GM21786 (cell line): ENCODE data around the gene NPHS1.

Experiments
- ATAC-seq: cut with Tn5 transposase; IDR thresholded peaks from one replicate; pipeline ENCODE4 v1.9.1; 2021; ENCODE audit not compliant: unreplicated experiment

Gene NPHS1

DNA sequence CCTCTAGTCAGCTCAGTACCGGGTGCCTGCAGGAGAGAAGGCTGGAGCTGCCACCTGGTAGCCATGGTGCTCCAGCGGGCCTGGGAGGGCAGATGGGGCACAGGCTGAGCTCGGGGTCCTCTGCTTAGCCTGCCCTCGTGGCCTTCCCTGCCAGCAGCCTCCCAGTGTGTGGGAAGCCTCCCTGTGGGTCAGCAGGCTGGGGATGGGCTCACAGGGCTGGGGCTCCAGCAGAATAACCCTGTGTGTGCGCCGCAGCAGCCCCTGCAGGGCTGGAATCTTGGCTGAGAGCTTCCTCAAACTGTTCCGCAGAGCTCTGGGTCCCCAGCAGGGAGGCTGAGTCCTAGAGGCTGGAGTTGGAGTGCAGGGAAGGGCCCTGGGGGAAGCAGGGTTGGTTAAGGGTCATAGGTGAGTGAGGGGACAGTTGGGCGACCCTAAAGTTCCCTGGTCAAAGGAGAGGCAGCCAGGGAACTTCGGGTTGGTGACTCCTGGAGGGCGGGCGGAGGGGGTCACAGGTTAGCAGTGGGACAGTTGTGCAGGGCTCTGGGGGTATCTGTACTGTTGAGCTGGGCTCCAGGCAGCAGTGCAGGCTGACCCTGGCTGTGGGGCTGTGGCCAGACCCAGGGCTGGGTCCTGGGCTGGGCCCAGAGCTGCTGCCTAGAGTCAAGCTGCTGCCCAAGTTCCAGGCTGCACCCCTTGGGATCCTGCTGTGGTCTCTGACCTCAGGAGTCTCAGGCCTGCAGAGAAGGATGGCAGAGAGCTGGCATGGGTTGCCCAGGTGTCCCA, 62.9 kb downstream of the NPHS1 start:
- no peak for ATAC-seq

DNA sequence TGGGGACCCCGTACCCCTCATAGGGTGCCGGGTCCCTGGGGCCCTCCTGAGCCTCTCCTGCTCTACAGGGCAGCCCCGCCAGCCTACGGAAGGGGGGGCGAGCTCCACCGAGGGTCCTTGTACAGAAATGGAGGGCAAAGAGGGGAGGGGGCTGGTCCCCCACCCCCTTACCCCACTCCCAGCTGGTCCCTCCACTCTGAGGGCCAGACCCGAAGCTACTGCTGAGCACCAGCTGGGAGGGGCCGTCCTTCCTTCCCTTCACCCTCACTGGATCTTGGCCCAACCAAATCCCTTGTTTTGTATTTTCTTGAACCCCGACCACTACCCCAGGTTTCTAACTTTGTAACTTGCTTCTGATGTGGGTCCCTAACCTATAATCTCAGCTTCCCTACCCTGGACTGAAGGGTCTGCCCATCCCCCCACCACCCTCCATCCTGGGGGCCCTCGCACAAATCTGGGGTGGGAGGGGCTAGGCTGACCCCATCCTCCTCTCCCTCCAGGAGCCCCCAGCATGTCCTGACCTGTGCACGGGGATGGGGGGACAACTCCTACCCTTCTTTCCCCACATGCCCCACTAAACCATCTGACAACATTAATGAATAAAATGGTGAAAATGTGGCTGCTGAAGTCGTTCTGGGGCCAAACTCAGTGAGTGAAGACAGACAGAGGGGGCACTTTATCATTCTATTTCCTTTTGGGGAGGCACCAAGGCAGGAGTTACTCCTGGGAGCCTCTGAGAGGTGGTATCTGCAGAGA, 63.9 kb downstream of the NPHS1 start:
- no peak for ATAC-seq

DNA sequence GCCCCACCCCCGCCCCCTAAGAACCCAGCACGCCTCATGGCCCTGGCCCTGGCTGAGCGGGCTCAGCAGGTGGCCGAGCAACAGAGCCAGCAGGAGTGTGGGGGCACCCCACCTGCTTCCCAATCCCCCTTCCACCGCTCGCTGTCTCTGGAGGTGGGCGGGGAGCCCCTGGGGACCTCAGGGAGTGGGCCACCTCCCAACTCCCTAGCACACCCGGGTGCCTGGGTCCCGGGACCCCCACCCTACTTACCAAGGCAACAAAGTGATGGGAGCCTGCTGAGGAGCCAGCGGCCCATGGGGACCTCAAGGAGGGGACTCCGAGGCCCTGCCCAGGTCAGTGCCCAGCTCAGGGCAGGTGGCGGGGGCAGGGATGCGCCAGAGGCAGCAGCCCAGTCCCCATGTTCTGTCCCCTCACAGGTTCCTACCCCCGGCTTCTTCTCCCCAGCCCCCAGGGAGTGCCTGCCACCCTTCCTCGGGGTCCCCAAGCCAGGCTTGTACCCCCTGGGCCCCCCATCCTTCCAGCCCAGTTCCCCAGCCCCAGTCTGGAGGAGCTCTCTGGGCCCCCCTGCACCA, 65.0 kb downstream of the NPHS1 start:
- no peak for ATAC-seq

DNA sequence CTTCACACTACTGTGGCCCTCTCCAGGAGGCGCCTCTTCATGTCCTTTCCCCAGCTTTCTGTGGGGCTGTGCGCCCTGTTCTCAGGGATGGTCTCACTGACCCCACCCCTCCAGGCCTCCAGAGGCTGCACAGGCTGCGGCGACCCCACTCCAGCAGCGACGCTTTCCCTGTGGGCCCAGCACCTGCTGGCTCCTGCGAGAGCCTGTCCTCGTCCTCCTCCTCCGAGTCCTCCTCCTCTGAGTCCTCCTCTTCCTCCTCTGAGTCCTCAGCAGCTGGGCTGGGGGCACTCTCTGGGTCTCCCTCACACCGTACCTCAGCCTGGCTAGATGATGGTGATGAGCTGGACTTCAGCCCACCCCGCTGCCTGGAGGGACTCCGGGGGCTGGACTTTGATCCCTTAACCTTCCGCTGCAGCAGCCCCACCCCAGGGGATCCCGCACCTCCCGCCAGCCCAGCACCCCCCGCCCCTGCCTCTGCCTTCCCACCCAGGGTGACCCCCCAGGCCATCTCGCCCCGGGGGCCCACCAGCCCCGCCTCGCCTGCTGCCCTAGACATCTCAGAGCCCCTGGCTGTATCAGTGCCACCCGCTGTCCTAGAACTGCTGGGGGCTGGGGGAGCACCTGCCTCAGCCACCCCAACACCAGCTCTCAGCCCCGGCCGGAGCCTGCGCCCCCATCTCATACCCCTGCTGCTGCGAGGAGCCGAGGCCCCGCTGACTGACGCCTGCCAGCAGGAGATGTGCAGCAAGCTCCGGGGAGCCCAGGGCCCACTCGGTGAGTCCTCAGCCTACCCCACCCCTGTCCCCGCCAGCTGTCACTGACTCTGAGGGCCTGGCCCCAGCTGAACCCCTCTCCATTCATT, 65.8 kb downstream of the NPHS1 start:
- ATAC-seq = no peak

DNA sequence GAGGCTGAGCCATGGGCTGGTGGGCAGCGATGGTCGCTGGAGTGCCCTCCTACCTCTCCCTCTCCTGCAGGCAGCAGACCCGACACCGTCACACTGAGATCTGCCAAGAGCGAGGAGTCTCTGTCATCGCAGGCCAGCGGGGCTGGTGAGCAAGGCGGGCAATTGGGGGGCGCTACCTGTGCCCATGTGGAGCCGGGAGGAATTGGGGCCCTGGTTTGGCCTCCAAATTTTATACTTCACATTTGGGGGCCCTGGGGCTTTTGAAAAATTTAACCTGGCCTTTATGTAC, 67.0 kb downstream of the NPHS1 start:
- ATAC-seq = no peak

DNA sequence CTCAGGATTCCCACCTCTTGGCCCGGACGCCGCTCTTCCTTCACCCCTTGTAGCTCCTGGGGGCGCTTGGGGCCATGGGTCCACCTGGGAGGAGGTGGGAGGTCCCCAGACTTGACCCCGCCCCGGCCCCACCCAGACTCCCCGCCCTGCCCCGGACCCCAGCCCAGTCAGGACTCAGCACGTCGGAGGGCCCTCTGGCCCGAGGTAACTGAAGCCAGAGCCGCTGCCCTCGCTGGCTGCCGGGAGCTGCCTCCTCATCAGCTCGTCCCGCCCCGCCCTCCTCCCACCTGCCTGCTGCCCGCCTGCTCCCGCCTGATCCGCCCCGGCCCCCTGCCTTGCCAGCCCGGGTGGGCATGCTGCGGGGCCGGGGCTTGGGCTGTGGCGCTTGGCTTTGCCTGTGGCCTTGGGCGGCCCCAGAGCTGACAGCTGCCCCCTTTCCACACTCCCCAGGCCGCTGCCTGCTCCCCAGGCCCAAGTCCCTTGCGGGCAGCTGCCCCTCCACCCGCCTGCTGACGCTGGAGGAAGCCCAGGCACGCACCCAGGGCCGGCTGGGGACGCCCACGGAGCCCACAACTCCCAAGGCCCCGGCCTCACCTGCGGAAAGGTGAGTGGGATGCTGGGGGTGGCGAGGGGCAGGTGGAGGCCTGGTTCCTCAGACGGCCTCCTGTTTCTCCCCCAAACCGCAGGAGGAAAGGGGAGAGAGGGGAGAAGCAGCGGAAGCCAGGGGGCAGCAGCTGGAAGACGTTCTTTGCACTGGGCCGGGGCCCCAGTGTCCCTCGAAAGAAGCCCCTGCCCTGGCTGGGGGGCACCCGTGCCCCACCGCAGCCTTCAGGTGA, 67.6 kb downstream of the NPHS1 start:
- no peak for ATAC-seq

DNA sequence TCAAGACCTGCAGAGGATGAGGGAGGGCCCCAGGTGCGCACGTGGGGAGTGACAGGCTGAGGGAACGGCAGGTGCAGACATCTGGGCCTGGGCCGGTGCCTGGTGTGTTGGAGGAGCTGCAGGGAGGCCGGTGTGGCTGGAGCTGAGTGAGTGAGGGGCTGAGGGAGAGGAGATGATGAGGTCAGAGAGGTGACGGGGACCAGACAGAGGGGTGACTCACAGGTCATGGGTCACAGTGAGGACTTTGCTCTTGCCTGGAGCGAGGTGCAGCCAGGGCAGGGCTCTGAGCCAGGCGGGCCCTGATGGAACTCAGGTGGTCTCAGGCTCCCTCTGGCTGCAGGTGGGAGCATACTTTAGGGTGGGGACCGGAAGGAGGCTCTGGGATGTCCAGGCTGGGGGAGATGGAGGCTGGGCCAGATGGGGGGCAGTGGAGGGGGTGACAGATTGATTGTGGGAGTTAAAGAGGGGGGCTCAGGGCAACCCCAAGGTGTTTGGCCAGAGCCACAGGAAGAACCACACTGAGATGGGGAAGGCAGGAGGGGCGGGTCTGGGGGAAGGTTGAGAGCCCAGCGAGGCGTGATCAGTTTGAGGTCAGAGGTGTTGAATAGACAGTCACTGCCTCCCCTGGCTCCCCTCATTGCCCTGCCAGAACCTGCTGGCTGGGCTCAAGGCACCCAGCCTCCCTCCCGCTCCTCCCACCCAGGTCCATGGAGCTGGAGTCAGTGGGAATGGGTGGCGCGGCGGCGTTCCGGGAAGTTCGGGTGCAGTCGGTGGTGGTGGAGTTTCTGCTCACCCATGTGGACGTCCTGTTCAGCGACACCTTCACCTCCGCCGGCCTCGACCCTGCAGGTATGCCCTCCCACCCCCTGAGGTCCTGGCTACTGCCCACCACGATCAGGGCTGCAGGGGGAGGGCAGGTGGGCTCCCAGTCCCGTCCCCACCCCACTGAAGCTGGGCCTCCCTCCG, 68.6 kb downstream of the NPHS1 start:
- ATAC-seq = no peak

DNA sequence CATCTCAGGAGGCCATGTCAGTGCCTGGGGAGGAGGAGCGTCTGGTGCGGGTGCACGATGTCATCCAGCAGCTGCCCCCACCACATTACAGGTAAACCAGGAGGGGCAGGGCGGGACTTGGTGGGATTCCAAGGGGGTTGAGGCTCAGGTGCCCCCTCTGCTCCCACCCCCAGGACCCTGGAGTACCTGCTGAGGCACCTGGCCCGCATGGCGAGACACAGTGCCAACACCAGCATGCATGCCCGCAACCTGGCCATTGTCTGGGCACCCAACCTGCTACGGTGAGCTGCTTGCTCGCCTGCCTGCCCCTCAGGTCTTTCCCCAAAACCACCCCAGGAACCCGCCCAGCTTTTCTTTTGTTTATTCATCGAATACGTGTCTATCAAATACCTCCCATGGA, 69.7 kb downstream of the NPHS1 start:
- ATAC-seq = no peak

DNA sequence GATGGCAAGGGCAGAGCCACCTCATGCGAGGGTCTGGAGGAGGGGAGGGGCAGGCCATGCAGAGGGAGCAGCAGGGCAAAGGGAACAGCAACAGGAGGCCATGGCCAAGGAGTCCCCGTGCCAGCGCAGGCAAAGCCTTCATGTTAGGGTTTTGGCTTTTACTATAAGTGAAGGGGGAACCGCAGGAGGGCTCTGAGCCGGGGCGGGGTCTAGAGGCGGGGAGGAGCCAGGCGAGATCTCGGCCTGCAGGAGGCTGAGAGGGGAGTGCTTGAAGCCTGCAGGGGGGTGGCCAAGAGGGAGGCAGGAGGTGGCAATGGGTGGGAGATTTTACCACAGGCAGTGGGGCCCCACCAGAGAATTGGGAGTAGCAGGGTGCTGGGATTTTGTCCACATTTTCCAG, 70.7 kb downstream of the NPHS1 start:
- no peak for ATAC-seq

DNA sequence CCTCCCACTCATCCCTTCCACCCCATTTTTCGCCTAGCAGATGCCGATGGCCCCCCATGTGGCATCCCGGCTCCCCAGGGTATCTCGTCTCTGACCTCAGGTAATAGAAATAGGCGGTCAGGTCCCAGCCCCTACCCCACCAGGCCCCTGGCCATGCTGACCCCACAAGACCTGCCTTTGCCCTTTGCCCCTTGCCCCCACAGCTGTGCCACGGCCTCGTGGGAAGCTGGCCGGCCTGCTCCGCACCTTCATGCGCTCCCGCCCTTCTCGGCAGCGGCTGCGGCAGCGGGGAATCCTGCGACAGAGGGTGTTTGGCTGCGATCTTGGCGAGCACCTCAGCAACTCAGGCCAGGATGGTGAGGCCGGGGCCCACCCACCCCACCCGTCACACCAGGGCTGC, 71.6 kb downstream of the NPHS1 start:
- ATAC-seq = no peak

DNA sequence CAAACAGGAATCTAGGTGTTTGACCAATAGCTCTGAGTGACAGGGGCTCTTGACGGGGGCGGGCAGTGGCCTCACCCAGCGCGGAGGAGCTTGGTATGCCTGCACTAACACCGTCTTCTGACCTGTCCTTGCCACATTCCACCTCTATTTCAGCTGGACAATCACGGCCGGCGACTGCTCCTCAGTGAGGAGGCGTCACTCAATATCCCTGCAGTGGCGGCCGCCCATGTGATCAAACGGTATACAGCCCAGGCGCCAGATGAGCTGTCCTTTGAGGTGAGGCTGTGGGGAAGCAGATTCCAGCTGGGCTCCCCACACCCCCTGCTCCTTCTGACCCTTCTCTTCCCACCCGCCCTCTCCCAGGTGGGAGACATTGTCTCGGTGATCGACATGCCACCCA, 72.2 kb downstream of the NPHS1 start:
- no peak for ATAC-seq

DNA sequence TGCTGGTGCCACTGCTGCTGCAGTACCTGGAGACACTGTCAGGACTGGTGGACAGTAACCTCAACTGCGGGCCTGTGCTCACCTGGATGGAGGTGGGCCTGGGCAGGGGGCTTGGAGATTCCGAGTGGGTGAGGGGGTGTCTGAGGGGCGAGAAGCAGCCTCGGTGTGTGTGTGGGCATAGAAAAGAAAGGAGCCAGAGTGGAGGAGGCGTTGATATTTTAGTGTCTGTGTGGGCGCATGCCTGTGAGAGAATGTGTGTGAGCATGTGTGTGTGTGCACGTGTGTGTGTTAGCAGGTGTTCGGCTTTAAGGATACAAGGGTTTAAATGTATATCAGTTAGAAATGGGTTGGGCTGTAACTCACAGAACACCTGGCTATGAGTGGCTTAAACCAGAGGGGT, 73.3 kb downstream of the NPHS1 start:
- no peak for ATAC-seq

DNA sequence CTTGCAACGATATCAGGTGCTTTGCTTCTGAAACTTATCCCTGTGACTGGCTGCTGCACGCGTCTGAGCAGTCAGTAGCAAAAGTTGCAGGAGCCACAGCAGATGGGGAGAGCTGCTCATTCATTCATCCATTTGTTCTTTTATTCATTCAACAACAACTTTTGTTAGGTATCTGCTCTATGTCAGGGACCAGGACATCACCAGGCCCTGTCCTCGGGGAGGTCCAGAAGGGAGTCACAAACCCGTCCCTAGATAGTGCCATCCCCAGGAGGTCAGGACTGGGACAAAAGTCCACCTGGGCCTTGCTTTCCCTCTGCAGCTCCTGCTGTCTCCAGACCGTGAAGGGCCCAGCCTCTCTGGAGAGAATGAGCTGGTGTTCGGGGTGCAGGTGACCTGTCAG, 74.3 kb downstream of the NPHS1 start:
- no peak for ATAC-seq

DNA sequence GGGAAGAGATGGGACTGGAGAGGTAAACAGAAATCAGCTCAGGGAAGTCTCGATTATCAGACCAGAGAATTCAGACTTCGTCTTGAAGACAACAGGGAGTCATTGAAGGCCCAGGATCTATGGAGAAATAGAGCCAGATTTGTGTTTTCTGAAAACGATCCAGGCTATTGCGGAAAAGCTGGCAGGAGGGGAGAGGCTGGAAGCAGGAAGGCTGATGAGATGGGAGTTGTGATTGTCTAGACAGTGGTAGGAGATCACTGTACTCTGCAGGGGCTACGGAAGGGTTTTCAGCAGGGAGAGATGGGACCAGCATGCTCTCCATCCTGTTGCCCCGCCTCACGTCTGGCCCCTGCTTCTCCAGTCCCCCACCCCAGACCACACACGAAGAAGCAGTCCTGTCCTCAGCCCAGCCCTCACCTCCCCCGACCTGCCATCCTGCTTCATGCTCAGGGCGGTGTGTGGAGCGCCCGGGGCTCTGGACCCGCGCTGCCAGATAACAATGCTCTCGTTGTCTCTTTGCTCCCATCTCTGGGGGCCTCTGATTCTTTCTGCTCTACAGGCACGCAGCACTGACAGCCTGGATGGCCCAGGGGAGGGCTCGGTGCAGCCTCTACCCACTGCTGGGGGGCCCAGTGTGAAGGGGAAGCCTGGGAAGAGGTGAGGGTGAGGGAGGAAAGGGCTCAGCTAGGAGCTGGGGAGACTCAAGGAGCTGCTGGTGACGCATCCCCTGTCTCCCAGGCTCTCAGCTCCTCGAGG, 75.0 kb downstream of the NPHS1 start:
- no peak for ATAC-seq

DNA sequence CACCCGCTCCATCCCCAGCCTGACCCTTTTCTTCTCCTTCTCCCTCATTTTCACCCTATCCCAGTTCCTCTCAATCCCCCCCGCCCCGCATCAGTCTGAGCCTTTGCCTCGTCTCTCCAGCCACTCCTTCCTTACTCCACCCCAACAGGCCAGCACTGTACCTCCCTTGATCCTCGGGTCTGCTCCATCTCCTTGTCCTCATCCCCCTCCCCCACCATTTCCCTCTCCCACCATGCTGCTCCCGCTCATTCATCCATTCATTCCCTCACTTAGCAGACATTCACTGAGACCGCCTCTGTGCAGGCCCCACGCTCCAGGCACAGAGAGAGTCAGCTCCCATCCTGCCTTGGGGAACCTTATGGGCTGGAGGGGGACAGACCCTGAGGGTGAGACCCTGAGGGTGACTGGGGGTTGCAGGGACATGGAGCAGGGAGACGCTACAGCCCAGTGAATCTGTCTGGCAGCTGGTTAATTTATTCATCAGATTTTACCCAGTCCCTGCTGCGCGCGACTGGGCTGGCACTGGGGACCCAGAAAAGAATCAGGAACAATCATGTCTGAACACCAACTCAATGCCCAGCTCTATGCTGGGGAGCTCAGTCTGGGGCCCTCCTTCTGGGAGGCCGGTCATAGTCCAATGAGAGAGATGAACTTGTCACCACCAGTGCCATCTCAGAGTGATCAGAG, 76.1 kb downstream of the NPHS1 start:
- ATAC-seq = no peak
